OCI-M1 (cell line): ENCODE results near the gene NISCH.

Experiments
- DNase-seq: peaks from one replicate; lab custom pipeline; 2025; lab: John Stamatoyannopoulos, UW

Gene NISCH

DNA sequence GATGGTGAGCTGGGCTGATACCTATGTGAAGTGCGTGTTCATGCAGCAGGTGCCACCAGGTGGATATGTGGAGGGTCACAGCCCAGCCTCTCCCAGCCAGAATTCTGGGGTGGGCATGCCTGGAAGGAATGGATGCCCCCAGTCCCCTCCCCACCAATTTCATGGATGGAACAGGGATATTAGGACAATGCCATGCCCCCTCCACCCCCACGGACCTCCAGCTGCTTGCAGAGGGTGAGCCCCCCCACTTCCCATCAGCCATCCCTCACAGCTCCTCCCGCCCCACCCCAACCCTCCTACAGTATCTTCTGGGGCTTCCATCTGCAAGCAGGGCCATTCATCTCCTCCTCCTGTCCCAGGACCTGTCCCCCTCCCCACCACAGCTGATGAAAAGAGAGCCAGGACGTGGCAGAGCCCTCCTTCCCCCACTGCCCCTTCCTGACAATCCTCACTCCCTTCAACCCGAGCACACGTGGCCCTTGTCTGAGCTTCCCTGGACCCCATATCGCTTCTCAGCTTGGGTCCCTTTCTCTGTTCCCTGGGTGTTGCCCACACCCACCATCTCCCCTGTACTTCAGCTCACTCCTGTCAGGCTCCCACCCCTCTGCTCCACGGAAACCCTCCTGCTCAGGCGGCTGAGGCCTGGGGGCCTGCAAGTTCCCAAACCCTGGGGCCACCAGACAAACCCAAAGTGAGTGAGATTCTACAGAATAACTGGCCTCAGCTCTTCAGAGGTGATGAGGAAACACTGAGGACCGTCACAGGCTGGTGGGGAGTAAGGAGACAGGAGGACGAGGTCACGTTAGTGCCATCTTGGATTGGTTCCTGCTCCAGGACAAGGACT, 7.7 kb upstream of the NISCH start:
- no peak for DNase-seq

DNA sequence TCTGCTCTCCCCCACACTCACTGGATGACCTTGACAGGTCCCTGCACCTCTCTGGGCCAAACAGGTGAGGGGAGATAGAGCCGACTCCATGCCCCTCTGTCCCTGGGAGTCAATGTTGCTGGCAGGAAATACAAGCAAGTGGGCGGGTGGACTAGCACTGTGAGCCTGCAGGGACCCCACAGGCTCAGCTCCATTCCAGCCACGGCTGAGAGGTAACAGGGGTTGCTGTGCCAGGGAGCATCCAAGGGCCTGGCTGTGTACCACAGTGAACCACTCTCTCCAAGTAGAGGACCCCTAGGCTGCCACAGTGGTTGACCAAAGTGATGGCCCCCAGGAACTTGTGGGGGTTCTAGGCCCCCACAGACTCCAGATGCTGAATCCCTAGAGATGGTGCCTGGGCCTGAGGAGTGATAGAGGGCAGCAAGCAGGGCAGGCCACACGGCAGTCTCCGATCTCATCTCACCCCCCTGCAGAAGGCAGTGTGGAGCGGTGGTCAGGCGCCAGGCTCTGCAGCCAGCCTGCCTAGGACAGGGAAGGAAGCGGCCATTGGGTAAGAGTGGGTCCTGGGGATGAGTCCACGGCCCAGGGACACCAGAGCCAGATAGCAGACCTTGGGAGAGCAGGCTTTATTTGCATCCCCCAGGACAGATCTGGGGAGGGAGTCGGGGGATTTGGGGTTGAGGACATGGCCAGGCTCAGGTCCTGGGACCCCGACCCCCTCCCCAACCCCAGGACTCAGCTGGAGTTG, 4.7 kb upstream of the NISCH start:
- no peak for DNase-seq

DNA sequence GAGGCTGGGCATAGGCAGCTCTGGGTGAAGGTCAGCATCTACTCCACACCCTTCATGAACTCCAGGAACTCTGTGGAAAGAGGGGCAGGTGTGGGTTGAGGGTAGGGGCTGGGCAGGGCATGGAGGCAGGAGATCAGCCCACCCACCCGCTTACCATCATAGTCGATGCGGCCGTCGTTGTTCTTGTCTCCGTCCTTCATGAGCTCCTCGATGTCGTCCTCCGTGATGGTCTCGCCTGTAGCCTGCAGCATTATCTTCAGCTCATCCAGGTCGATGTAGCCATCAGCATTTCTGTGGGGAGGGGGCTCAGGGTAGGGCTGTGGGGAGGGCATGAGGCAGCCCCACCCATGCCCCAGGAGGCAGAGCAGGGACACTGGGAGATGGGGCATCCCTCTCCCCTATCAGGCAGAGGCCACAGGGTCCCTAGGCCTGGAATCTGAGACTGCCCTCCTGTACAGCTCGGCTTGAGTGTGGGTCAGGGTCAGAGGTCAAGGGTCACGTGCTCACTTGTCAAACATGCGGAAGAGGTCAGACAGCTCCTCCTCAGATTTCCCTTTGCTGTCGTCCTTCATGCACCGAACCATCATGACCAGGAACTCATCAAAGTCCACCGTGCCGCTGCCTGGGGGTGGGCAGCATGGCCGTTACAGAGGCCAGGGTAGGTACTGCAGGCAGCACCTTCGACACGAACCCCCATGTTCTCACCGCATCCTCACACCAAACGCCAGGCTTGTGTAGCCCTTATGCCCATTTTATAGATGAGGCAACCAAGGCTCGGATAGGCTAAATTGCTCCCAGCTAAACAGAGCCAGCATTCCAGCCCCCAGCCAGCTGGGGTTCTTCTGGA, 3.9 kb upstream of the NISCH start:
- DNase-seq, result no peak

DNA sequence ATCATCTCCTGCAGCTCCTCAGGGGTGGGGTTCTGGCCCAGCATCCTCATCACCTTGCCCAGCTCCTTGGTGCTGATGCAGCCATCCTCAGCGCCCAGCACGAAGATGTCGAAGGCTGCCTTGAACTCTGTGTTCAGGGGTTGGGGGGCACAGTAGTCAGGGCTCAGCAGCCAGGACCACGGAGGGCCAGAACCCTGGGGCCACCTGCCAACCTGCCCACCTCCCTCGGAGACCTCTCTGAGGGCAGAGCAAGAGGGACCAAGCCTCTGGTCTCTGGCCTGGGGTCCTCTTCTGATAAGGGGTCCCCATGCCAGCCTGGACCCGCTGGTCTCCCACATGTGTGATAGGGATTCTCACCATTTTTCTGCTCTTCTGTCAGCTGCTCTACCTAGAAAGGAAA, 3.3 kb upstream of the NISCH start:
- no peak for DNase-seq

DNA sequence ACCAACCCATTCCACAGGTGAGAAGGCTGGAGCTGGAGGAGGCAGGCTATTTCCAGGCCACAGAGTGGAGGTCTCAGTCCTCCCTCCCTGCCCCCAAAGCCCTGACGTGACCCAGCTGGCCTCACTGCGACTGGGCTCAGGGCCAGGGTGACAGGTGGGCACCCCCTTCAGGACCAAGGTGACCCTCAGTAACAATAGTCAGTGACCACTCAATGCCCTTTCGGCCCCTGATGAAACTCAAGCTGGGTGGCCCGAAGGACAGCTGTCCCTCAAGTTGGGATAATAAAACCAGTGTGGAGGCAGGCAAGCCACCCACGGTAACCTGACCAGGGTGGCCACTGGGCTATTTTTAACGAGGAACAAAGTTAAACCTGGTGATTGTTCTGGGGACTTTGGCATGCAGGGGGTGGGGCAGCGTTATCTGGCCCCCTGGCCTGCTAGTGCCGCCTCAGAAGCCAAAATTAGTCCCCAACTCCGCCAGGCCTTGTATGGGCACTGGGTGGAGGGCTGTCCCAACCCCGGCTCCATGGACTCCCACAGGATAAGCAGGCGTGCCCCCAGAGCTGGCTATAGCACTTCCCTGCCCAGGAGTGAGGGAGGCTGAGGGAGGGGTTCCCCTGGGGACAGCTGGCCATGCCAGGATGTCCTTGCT, 2.7 kb upstream of the NISCH start:
- DNase-seq, result no peak

DNA sequence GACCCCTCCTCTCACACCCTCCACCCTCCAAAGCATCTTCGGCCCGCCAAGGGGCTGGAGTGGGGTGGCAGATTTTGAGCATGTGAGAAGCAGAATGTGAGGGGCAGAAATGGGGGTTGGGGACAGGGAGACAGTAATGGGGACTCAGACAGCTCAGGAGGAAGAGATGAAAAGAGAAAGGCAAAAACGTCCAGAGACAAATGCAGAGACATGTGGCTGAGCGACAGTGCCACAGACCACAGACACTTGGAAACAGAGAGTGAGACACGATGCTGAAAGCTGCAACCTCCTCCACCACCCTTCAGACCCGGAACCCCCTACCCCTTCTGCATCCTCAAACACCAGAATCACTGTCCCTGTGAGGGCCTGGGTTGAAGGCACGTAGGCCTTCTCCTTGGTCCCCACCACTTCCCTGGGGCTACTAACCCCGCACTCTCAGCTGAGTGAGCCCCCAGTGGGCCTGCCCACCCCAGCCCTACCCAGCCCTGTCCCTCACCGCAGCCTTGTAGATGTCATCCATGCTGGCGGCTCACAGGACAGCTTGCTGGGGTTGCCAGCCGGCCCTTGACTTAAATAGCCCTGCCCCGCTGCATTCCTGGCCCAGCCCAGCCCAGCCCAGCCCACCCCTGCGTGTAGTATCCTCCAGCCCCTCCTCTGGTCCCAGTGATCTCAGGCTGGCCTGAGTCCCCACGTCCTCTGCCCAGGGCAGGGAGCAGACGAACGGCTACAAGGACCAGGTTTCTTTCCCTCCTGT, 1.7 kb upstream of the NISCH start, which contains the start of gene TNNC1:
TNNC1 (minus strand) TSS at position 546 of the 754 bp plus-strand sequence; CDS start at position 520, 26 bp downstream.
- no peak for DNase-seq

DNA sequence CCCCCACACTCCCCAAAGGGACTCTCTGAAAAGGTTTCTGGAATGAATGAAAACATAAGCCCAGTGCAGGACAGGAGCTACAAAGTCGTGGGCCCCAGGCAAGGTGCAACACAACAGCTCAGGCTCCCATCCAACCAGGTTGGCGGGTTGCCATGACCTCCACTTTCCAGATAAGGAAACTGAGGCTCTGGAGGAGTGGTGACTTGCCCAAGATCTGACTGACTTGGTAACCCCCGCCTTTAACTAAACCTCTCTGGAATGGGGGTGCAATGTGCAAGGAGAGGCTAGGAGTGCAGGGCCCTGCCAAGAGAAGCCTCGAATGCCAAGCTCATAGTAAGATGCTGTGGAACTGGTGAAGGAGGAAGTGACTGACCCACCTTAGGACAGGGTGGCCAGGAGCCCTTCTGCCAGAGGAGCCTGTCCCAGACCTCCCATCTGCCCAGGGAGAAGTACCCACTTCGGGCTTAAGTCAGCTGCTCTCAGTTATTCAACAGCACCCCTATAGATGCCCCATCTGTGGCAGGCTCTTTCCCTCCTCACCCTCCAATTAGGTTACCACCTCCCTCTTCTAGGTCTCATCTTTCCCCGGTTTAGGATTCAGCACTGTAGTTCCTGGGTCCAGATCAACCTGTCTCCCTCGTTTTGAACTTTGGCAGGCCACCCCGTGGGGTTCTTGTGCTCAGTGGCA, 1.0 kb upstream of the NISCH start:
- DNase-seq, result peak; percentile 17

DNA sequence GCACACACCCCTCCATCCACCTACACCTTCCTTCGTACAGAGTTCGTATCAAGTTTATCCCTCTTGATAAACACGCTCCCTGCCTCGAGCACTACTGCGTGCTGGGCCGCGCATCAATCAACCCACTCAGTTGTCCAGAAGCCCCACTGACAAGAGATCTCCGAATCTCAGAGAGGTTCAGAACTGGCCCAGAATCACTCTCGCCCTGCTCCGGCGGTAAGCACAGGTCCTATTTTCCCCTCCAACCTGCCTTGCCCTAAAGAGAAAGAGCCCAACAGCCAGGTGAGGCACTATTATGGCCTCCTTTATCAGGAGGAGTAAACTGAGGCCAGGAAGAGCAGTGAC, 494 bp upstream of the NISCH start:
- DNase-seq, result no peak

DNA sequence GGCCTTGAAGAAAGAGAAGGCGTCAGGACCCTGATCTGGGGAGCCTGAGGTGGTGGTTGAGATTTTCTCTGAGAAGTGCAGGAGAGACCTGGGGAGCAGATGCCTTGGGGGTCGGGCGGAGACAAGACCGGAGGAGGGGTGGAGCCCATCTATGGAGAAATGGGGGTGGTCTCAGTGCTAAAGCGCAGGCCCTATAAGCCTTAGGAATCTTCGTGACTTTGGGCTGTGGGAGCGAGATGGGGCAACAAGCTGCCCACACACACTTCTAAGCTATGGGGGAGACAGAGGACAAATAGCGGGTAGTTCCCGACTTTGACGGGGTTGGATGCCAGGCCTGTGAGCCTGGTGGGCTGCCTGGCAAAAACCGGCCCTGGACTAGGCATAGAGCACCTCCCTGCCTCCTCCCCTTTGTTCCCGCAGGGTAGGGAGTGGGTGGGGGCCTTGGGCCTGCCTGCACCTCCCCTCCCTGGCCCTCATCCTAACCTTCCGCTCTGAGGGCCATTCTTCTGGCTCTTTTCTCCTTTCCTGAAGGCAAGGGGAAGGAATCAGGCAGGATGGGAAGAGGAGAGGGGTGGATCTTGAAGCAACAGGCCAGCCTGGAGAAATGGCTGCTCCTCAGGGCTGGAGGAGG, 880 bp downstream of the NISCH start:
- DNase-seq, result no peak

DNA sequence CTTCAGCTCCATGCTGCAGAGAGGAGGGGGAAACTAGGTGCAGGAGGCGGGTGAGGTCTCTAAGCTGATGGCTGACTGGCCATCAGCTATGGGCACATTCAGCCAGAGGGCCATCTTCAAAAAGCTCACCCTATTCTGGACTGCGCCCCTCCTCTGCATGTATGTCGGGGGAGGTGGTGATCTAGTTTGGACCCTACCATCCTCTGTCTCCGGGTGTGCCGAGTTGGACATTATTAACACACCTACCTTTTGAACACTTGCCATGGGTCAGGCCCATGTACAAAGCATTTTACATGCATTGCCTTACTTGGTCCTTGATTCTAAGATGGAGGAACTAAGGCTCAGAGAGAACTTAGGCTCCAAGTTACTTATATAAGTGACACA, 1.4 kb downstream of the NISCH start:
- DNase-seq, result no peak

DNA sequence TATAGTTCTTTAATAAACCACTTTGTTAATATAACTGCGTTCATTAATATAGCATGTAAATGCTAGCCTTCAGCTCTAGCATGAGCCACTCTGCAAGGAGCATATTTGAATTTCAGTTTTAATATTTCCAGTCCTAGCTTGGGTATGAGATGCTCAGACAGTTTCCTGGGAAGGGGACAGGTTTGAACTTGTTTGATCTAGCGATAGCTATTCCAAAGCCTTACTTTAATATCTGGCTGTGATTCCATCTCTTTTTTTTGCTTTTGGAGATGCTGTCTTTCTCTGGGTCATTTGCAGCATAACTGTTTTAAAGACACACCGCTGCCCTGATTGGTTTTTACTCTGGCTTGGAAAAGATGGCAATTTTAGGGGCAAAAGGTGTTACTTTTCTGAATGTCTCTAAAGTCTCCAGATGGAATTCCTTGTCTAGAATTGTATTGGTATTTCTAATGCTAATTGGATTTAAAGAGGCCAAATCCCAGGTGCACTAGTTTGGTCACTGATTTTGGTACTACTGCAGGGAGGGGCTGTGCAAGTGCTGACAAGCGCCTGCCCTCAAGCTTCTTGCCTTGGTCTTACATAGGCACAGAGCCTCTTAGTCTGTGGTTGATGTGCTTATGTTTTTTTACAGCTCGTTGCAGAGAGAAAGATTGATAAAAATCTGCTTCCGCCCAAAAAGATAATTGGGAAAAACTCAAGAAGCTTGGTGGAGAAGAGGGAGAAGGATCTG, 2.8 kb downstream of the NISCH start:
- DNase-seq, result no peak

DNA sequence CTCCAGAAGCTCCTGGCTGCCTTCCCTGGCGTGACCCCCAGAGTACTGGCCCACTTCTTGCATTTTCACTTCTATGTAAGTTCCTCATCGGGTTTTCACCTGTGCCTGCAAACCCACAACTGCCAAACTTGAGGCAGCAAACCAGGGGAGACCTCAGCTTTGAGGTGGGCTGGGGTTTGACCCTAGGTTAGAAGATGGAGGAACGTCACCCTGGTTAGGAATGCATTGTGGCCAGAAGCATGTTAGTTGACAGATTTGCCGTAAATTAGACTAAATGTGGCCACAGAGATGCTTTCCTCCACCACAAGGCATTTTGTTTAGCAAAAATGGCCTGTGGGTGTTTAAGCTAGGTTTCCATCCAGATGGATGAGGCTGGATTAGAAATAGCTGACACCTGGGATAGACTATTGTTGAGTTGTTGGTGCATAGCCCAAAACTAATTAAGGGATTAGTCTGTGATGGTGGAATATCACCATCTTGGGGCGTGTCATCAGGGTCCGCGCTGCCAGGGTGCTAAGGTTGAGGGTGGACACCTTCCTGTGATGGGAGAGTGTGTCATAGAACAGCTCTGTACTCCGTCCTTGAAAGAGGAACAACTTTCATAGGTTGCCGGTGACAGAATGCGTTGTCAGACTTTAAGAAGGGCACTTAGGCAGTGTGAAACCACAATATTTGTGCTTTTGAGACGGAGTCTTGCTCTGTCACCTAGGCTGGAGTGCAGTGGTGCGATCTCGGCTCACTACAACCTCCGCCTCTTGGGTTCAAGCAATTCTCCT, 3.6 kb downstream of the NISCH start:
- no peak for DNase-seq

DNA sequence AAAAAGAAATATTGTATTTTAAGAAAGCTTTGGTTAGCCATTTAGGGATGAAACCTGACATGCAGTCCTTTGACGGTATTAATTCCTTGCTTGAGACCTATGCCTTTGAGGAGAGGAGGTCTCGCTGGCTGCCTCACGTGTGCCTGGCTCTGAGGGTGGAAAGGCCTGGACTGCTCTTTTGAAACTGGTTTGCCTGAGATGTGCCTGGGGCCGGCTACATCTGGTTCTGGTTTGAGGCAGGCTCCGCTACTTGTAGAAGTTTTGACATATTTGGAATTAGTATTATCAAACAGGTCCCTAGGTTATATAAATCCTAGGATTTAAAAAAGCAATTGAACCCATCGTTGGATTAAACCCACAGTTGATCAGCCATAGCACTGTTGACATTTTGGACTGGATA, 6.5 kb downstream of the NISCH start:
- no peak for DNase-seq

DNA sequence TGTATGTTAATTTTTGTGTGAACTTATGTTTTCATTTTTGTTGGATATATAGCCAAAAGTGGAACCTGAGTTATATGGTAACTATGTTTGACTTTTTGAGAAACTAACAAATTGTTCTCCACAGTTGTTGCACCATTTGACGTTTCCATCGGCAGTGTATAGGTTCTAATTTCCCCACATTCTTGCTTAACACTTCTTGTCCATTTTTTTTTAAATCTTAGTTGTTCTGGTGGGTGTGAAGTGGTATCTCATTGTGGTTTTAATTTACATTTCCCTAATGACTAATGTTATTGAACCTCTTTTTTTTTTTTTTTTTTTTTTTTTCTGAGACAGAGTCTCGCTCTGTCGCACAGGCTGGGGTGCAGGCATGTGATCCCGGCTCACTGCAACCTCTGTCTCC, 8.0 kb downstream of the NISCH start:
- DNase-seq, result no peak

DNA sequence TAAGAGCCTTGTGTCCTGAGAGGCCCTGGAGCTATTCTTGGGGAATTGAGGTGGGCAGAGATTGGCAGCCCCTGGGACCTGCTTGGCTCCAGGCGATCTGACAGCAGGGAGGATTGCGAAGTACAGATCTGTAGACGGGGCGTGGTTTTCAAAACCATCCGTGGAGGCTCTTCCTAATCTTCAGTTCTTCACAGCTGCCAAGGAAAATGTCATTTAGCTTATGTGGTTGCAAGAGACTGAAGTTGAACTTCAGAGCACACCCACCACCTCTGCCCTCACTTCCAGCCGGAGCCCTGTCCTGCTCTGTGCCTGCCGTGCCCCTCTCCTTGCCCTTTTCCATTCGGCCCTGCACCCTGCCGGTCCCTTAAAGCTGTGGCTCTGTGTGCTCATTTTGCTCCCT, 12.9 kb downstream of the NISCH start:
- no peak for DNase-seq

DNA sequence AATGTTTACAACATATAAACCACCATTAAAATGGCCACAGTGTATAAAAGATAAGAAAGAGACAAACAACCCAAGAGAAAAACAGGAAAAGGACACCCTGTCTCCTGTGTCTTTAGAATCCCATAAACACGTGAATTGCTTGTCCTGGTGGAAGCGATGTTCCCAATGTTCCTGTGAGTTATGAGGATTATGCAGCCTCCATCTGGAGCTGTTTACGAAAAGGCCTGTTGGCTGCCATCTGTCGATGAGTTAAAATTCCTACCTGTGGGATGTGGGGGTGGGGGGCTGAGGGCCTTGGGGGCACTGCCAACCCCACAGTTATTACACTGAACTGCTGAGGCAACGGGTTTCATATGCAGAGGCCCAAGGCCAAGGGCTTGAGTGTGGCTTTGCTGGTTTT, 13.6 kb downstream of the NISCH start:
- no peak for DNase-seq

DNA sequence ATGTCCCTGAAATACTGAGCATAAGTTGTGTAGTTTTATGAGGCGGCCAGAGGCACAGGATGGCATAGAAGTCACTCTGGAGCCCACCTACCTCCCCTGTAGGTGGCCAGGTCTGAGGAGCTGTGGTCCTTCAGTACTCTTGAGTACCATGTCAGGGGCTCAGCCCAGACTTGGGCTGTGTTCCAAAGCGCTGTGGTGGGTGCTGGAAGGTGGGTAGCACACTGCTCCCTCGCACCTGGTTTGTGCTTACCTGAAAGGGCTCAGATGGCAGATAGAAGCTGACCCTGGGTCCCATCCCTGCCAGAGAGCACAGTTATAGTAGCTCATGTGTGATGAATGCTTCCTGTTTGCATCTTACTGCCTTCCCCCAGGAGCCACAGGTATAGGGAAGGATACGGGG, 15.5 kb downstream of the NISCH start:
- DNase-seq, result no peak

DNA sequence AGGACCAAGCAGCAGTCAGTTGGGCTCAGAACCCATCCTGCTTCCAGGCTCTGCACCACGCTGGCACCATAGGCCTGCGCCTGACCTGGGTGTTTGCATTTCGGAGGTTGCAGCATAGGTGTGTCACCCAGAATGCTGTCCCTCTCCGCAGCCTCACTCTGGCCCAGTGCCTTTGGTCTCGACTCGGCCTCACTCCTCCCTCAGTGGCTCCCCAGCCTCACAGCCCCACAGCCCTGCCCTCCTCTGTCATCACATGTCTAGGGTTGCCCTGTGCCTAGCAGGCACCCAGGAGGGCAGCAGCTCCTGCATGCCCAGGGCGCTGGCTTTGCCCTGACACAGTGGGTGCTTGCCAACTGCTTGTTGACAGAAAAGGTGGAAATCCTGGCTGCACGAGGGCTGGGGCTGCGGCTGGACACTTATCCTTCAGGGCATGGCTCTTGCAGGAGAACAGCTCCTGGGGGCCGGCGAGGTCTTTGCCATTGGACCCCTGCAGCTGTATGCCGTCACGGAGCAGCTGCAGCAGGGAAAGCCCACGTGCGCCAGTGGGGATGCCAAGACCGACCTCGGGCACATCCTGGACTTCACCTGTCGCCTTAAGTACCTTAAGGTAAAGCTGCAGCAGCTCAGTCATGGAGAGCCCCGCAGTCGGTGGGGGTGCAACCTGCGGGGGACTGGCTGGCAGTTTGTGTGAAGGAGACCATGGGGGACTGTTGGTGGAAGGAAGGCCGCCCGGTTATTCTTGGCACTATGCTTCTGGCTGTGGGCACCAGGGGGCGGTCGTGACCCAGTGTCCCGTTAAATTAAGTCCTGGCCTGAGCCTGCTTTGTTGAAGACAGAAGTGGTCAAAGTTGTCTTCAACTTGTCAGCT, 16.2 kb downstream of the NISCH start:
- peak; percentile 43 for DNase-seq
